HepG2 (cell line): ENCODE results near the gene ZNF282. TPM values are rescaled to one million over a fixed set of nuclear protein-coding genes. Genes with fewer than 3 reads are reported as not detected.

ENCODE experiments used
- ATF7-NPFF ChIP-seq: sonication (generic); formaldehyde crosslinking; IDR thresholded peaks from 2 replicates; pipeline ENCODE4 v1.8.1; 2023; ENCODE audit warnings: mild to moderate bottlenecking, low read depth, missing genetic modification reagents, moderate library complexity
- CEBPB ChIP-seq: IDR thresholded peaks from 2 replicates; pipeline ENCODE4 v1.6.1; 2011; ENCODE audit warnings: low read depth, low read length, improper control_type of control experiment, borderline replicate concordance
- CHCHD3 ChIP-seq: sonication (generic); formaldehyde crosslinking; IDR thresholded peaks from 2 replicates; pipeline ENCODE4 v1.8.0; 2022; ENCODE audit warnings: mild to moderate bottlenecking, missing genetic modification reagents, moderate library complexity
- CREM ChIP-seq, 2 experiments: sonication (generic) in 1 of 2; formaldehyde crosslinking in 1 of 2; IDR thresholded peaks; 2 replicates each; pipeline versions ENCODE4 v1.4.0 to v1.6.1; 2016 to 2020; ENCODE audit warnings: antibody characterized with exemption in 1 of 2, mild to moderate bottlenecking in 1 of 2, missing genetic modification reagents in 1 of 2
- GATAD2A ChIP-seq: IDR thresholded peaks from 2 replicates; pipeline ENCODE4 v1.6.1; 2016
- GLI4 ChIP-seq: sonication (generic); formaldehyde crosslinking; IDR thresholded peaks from 2 replicates; pipeline ENCODE4 v1.5.1; 2020; ENCODE audit warnings: missing genetic modification reagents, mild to moderate bottlenecking, moderate library complexity, borderline replicate concordance
- KDM3A ChIP-seq: IDR thresholded peaks from 2 replicates; pipeline ENCODE4 v1.6.1; 2018; ENCODE audit warnings: low read depth, missing compliant biosample characterization
- KMT2B ChIP-seq: IDR thresholded peaks from 2 replicates; pipeline ENCODE4 v1.6.1; 2016; ENCODE audit warnings: missing genetic modification reagents, missing compliant biosample characterization
- MLX ChIP-seq: IDR thresholded peaks from 2 replicates; pipeline ENCODE4 v1.6.1; 2016
- MTF1 ChIP-seq: sonication (generic); formaldehyde crosslinking; IDR thresholded peaks from 2 replicates; pipeline ENCODE4 v1.5.0; 2020; ENCODE audit warnings: missing genetic modification reagents
- NFE2L2 ChIP-seq: fragments of 150-350 bp; IDR thresholded peaks from 2 replicates; pipeline ENCODE4 v1.6.1; 2014; ENCODE audit warnings: low read length
- PCBP2 ChIP-seq: fragments of 200-400 bp; formaldehyde crosslinking; optimal IDR thresholded peaks from 2 replicates; pipeline ENCODE3; 2018; ENCODE audit warnings: low read length, low read depth; ENCODE audit not compliant: poor library complexity, severe bottlenecking
- POLR2A ChIP-seq, 2 experiments: IDR thresholded peaks; 2 replicates each; pipeline ENCODE4 v1.6.1; 2011; ENCODE audit warnings: low read depth in 2 of 2, low read length in 2 of 2, mild to moderate bottlenecking in 1 of 2, moderate library complexity in 1 of 2; ENCODE audit not compliant: insufficient read depth in 1 of 2
- POLR2G ChIP-seq: fragments of 200-400 bp; formaldehyde crosslinking; IDR thresholded peaks from 2 replicates; pipeline ENCODE4 v1.6.1; 2018; ENCODE audit warnings: mild to moderate bottlenecking, low read depth, low read length, moderate library complexity
- RBM22 ChIP-seq: fragments of 200-400 bp; formaldehyde crosslinking; optimal IDR thresholded peaks from 2 replicates; pipeline ENCODE3; 2017; ENCODE audit warnings: mild to moderate bottlenecking, low read length, moderate library complexity
- SAP130 ChIP-seq: IDR thresholded peaks from 2 replicates; pipeline ENCODE4 v1.6.1; 2016; ENCODE audit warnings: low read depth
- SMC3 ChIP-seq: IDR thresholded peaks from 2 replicates; pipeline ENCODE4 v1.6.1; 2011; ENCODE audit warnings: low read length, improper control_type of control experiment
- TFDP2 ChIP-seq: sonication (generic); formaldehyde crosslinking; IDR thresholded peaks from 2 replicates; pipeline ENCODE4 v1.4.0; 2020; ENCODE audit warnings: missing genetic modification reagents
- ZNF383 ChIP-seq: sonication (generic); formaldehyde crosslinking; IDR thresholded peaks from 2 replicates; pipeline ENCODE4 v1.4.0; 2020; ENCODE audit warnings: missing genetic modification reagents, mild to moderate bottlenecking, borderline replicate concordance
- ZNF460 ChIP-seq: sonication (generic); formaldehyde crosslinking; IDR thresholded peaks from 2 replicates; pipeline ENCODE4 v1.5.1; 2020; ENCODE audit warnings: missing genetic modification reagents, mild to moderate bottlenecking, borderline replicate concordance
- ZNF580 ChIP-seq: IDR thresholded peaks from 2 replicates; pipeline ENCODE4 v1.6.1; 2016; ENCODE audit warnings: low read depth, borderline replicate concordance
- ZNF770 ChIP-seq: sonication (generic); formaldehyde crosslinking; IDR thresholded peaks from 2 replicates; pipeline ENCODE4 v1.5.0; 2020; ENCODE audit warnings: mild to moderate bottlenecking, missing genetic modification reagents
- ZNF773 ChIP-seq: sonication (generic); formaldehyde crosslinking; IDR thresholded peaks from 2 replicates; pipeline ENCODE4 v1.4.0; 2020; ENCODE audit warnings: missing genetic modification reagents, borderline replicate concordance
- polyA plus RNA-seq, 8 experiments: library from polyadenylated mRNA; depleted of rRNA in 3 of 8; stranded (reverse) in 7 of 8; unstranded in 1 of 8; fragments of >200 nt; fragmentation: Illumina TruSeq in 4 of 8; extraction: Trizol in 4 of 8; gene quantifications; 2 replicates each; pipeline versions ENCODE4 v1.2.1 to v1.2.3, GENCODE V29; 2011 to 2016; ENCODE audit warnings: low read depth in 4 of 8, missing spikeins in 1 of 8, mixed read lengths in 1 of 8; ENCODE audit not compliant: insufficient read depth in 1 of 8
- total RNA-seq, 5 experiments: library from RNA; depleted of rRNA; stranded (reverse); fragments of >200 nt; fragmentation: Illumina TruSeq; extraction: Trizol; gene quantifications; 2 replicates each; pipeline ENCODE4 v1.2.3, GENCODE V29; 2016; ENCODE audit warnings: low read depth in 1 of 5
- TF ChIP-seq, protein P1 (sequence below): IDR thresholded peaks from 2 replicates; pipeline ENCODE4 v1.6.1; 2016; ENCODE audit warnings: control low read depth
- TF ChIP-seq, protein P2 (sequence below): sonication (generic); formaldehyde crosslinking; IDR thresholded peaks from 2 replicates; pipeline ENCODE4 v1.4.0; 2020; ENCODE audit warnings: low read depth, mild to moderate bottlenecking, missing genetic modification reagents

The ZNF282 gene
- total and polyA plus RNA-seq, 2 of the 13 experiments (the other 11 are each of a cell fraction or from before 2014, with no cell fraction given) = 9.1 to 20.9 TPM

GRCh38 chr7:149226840-149227494 is 31.6 kb downstream of the ZNF282 start (continued):
- TF ChIP-seq SAP130 (CRISPR knock-in tag) = no peak
- TF ChIP-seq MTF1 (CRISPR knock-in tag) = no peak
- TF ChIP-seq, protein P1, sequence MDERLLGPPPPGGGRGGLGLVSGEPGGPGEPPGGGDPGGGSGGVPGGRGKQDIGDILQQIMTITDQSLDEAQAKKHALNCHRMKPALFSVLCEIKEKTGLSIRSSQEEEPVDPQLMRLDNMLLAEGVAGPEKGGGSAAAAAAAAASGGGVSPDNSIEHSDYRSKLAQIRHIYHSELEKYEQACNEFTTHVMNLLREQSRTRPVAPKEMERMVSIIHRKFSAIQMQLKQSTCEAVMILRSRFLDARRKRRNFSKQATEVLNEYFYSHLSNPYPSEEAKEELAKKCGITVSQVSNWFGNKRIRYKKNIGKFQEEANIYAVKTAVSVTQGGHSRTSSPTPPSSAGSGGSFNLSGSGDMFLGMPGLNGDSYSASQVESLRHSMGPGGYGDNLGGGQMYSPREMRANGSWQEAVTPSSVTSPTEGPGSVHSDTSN = no peak
- TF ChIP-seq ZNF383 (CRISPR knock-in tag) = no peak
- TF ChIP-seq PCBP2 = no peak
- no peak for TF ChIP-seq GLI4 (CRISPR knock-in tag)
- TF ChIP-seq KDM3A (CRISPR knock-in tag) = no peak
- TF ChIP-seq ZNF770 (CRISPR knock-in tag) = peak; percentile 79
- TF ChIP-seq CHCHD3 = no peak
- peak; percentile 68 for TF ChIP-seq POLR2G
- TF ChIP-seq KMT2B (CRISPR knock-in tag) = no peak
- TF ChIP-seq ZNF580 (CRISPR knock-in tag) = no peak
- TF ChIP-seq RBM22 = peak; percentile 83
- TF ChIP-seq GATAD2A (CRISPR knock-in tag) = no peak
- TF ChIP-seq ZNF460 (CRISPR knock-in tag) = no peak
- TF ChIP-seq MLX (CRISPR knock-in tag) = no peak
- no peak for TF ChIP-seq SMC3
- no peak for TF ChIP-seq ZNF773 (CRISPR knock-in tag)
- TF ChIP-seq ATF7-NPFF (CRISPR knock-in tag) = no peak
- TF ChIP-seq, protein P2, sequence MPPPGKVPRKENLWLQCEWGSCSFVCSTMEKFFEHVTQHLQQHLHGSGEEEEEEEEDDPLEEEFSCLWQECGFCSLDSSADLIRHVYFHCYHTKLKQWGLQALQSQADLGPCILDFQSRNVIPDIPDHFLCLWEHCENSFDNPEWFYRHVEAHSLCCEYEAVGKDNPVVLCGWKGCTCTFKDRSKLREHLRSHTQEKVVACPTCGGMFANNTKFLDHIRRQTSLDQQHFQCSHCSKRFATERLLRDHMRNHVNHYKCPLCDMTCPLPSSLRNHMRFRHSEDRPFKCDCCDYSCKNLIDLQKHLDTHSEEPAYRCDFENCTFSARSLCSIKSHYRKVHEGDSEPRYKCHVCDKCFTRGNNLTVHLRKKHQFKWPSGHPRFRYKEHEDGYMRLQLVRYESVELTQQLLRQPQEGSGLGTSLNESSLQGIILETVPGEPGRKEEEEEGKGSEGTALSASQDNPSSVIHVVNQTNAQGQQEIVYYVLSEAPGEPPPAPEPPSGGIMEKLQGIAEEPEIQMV (CRISPR knock-in tag) = no peak
- no peak for TF ChIP-seq TFDP2 (CRISPR knock-in tag)
- TF ChIP-seq CEBPB = peak; percentile 82
- TF ChIP-seq POLR2A (IDR thresholded peaks at IDR 0.05; ENCODE audit: insufficient read depth in 1 of 2, low read depth in 2 of 2, low read length in 2 of 2) = peak in 1 of 2 experiments; percentile 30; a peak in 1 of 4 replicates
- TF ChIP-seq NFE2L2 = no peak
- TF ChIP-seq CREM (IDR thresholded peaks at IDR 0.05) = no peak
- no peak for TF ChIP-seq CREM (CRISPR knock-in tag; IDR thresholded peaks at IDR 0.05)
